Measurements from ENCODE around the gene NANS. TPM values are rescaled to one million over a fixed set of nuclear protein-coding genes. Genes with fewer than 3 reads are reported as not detected.
"Not testable (repeated sequence)": the region's sequence is repeated elsewhere in the genome, so short reads cannot be mapped to it uniquely, and the experiment has no call there.

The NANS gene
- 57.0 and 64.2 TPM in 2 replicates for total RNA-seq
- polyA plus RNA-seq (2012) = 83.3 TPM

GRCh38 chr9:98056269-98057137 is at the start of gene NANS:
Gene NANS, plus strand, starts transcription at chr9:98056732. Its CDS starts 77 bp downstream, at chr9:98056809.
- peak; percentile 91 for DNase-seq (ENCODE audit: low read depth)

GRCh38 chr9:98007251-98007928 is 49.1 kb upstream of the NANS start:
- DNase-seq (ENCODE audit: low read depth) = no peak

GRCh38 chr9:98008764-98009163 is 47.8 kb upstream of the NANS start:
- DNase-seq (ENCODE audit: low read depth) = no peak

GRCh38 chr9:98009437-98009836 is 47.1 kb upstream of the NANS start:
- DNase-seq (ENCODE audit: low read depth) = peak; percentile 37

GRCh38 chr9:98009936-98010335 is 46.6 kb upstream of the NANS start:
- DNase-seq (ENCODE audit: low read depth) = no peak

GRCh38 chr9:98010445-98010844 is 46.1 kb upstream of the NANS start:
- DNase-seq (ENCODE audit: low read depth) = peak; percentile 29

GRCh38 chr9:98011122-98011521 is 45.4 kb upstream of the NANS start:
- DNase-seq (ENCODE audit: low read depth) = no peak

GRCh38 chr9:98016137-98016680 is 40.3 kb upstream of the NANS start:
- no peak for DNase-seq (ENCODE audit: low read depth)

GRCh38 chr9:98017306-98017705 is 39.2 kb upstream of the NANS start:
- no peak for DNase-seq (ENCODE audit: low read depth)

- no peak for DNase-seq (ENCODE audit: low read depth)
Measured at GRCh38 chr9:98018347-98018746, 38.2 kb upstream of the NANS start.

- DNase-seq (ENCODE audit: low read depth) = no peak
Measured at GRCh38 chr9:98019098-98019497, 37.4 kb upstream of the NANS start.

- not testable (repeated sequence) for DNase-seq (ENCODE audit: low read depth)
Measured at GRCh38 chr9:98019869-98020268, 36.7 kb upstream of the NANS start.

GRCh38 chr9:98020476-98021145 is 35.9 kb upstream of the NANS start:
- no peak for DNase-seq (ENCODE audit: low read depth)

GRCh38 chr9:98021306-98022040 is 35.1 kb upstream of the NANS start:
- no peak for DNase-seq (ENCODE audit: low read depth)

- DNase-seq (ENCODE audit: low read depth) = no peak
Measured at GRCh38 chr9:98022447-98022846, 34.1 kb upstream of the NANS start.

- no peak for DNase-seq (ENCODE audit: low read depth)
Measured at GRCh38 chr9:98024702-98025101, 31.8 kb upstream of the NANS start.

GRCh38 chr9:98031169-98031568 is 25.4 kb upstream of the NANS start:
- no peak for DNase-seq (ENCODE audit: low read depth)

GRCh38 chr9:98031935-98032334 is 24.6 kb upstream of the NANS start:
- no peak for DNase-seq (ENCODE audit: low read depth)

GRCh38 chr9:98034593-98035546 is 21.7 kb upstream of the NANS start:
- DNase-seq (ENCODE audit: low read depth) = peak; percentile 69

- no peak for DNase-seq (ENCODE audit: low read depth)
Measured at GRCh38 chr9:98037357-98037756, 19.2 kb upstream of the NANS start.

Measured in myocyte (in vitro differentiated cells).